ENCODE results near the gene HCRTR1. TPM values are rescaled to one million over a fixed set of nuclear protein-coding genes. Genes with fewer than 3 reads are reported as not detected.

Gene HCRTR1
- total RNA-seq, 5 donors from 2014 or later (not counting 1 experiment from before 2014, with no cell fraction given): not detected

DNA sequence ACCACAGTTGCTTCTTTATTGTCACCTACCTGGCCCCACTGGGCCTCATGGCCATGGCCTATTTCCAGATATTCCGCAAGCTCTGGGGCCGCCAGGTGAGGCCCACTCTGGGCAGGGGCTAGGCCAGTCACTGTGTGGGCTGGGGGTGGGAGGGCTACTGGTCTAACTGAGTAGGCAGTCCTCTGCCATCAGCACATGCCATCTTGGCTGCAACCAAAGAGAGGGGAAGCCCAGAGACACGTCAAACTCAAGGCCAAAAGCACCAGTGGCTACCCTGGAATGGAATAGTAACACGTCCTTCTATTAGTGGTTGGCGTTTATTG, 4.0 kb downstream of the HCRTR1 start:
- H3K9me3 ChIP-seq: no peaks in the 10 kb centered on the region
- H3K27me3 ChIP-seq (replicated peaks in 1 of 2; ENCODE audit: control insufficient read depth in 2 of 2, extremely low read depth in 1 of 2, insufficient read depth in 2 of 2, low read length in 1 of 2): peaks cover under 1 to 36% of the 10 kb centered on the region in 2 experiments
- Mint-ChIP-seq H3K4me1 (peaks cover 5 to 12% (median 7%) of the 10 kb centered on the region in 3 donors), H3K27ac (no peak overlapping the region), H3K4me3 (no peak overlapping the region), H3K9me3 (no peaks in the 10 kb centered on the region), H3K36me3 (peaks cover 11% of the 10 kb centered on the region), H3K27me3 (peaks cover 12 to 25% of the 10 kb centered on the region in 2 donors)
- peaks cover 0 to 14% of the 10 kb centered on the region in 2 experiments for H3K4me1 ChIP-seq (ENCODE audit: control insufficient read depth in 1 of 2, extremely low read depth in 1 of 2, insufficient read depth in 2 of 2, low read length in 2 of 2)
- ChIA-PET CTCF (no interaction called here), POLR2A (interaction anchor here in 1 of 2 donors (0.6 kb wide), 1 partner anchor 15 kb away, joined by 4 read pairs; no protein-coding TSS in a partner anchor)
- no peak overlapping the region for H3K4me3 ChIP-seq (ENCODE audit: control insufficient read depth in 1 of 2, extremely low read depth in 1 of 2, low read length in 1 of 2)
- ATAC-seq (replicated peaks in 1 of 4) (no peak), DNase-seq (peak in 1 of 35 experiments; percentile 14)
- 80% methylated on average over 1 of the region's 5 CpGs for WGBS (ENCODE audit: insufficient coverage)
- H3K36me3 ChIP-seq (ENCODE audit: control insufficient read depth in 2 of 2, extremely low read depth in 1 of 2, insufficient read depth in 1 of 2, low read length in 1 of 2): no peaks in the 10 kb centered on the region
- no peak overlapping the region for H3K27ac ChIP-seq (ENCODE audit: low read length)

DNA sequence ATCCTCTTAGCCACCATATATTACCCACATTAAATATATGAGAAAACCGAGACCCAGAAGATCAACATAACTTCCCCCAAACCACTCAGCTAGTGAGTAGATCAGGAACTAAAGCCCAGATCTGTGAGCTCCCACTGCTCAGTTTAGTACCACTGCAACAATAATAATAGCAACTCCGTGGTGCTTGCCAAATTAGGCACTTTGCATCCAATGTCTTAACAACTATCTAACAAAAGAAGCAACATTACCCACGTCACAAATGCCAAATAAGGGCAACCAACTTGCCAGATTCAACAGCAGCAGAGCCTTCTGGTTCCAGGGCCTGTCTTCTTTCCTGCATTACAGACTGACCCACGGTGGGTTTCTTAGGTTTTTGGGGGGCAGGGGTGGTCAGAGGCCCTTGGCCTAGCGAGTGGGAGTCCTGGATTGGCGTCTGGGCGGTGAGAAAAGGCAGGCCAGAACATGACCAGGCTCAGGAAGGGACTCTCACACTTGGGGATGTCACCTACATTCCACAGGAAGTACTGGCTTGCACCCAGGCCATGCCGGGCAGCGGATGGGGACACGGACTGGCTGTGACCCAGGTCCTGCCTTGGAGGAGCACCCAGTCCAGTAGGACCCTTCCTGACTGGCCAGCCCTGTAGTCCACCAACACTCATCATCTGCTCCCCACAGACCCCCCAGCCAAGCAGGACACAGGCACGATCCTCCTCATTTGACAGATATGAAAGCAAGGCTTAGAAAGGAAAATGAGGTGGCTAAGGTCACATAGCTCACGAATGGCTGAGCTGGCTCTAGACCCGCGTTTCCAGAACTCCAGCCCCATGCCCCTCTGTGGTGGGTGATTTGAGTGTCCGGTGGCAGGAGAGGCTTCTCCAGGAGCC, 4.6 kb downstream of the HCRTR1 start:
- H3K4me1 ChIP-seq (ENCODE audit: control insufficient read depth in 1 of 2, extremely low read depth in 1 of 2, insufficient read depth in 2 of 2, low read length in 2 of 2): peaks cover 0 to 13% of the 10 kb centered on the region in 2 experiments
- H3K27me3 Mint-ChIP-seq: peaks cover 6 to 19% of the 10 kb centered on the region in 2 donors
- 80% methylated on average over 14 of the region's 15 CpGs for WGBS (ENCODE audit: insufficient coverage)
- CTCF ChIA-PET: no interaction called here
- H3K4me3 Mint-ChIP-seq: no peak overlapping the region
- peaks cover 0 to 5% of the 10 kb centered on the region in 2 donors for H3K36me3 ChIP-seq (ENCODE audit: control insufficient read depth in 2 of 2, extremely low read depth in 1 of 2, insufficient read depth in 1 of 2, low read length in 1 of 2)
- no peak overlapping the region for H3K27ac Mint-ChIP-seq
- peak in 1 of 35 experiments; percentile 21 for DNase-seq
- H3K27ac ChIP-seq (ENCODE audit: low read length): no peak overlapping the region
- no peaks in the 10 kb centered on the region for H3K9me3 ChIP-seq
- ATAC-seq (replicated peaks in 1 of 4): no peak
- no peak overlapping the region for H3K4me3 ChIP-seq (ENCODE audit: control insufficient read depth in 1 of 2, extremely low read depth in 1 of 2, low read length in 1 of 2)
- POLR2A ChIA-PET: no interaction called here
- H3K36me3 Mint-ChIP-seq: peaks cover 14% of the 10 kb centered on the region
- H3K27me3 ChIP-seq (replicated peaks in 1 of 2; ENCODE audit: control insufficient read depth in 2 of 2, extremely low read depth in 1 of 2, insufficient read depth in 2 of 2, low read length in 1 of 2): peaks cover 0 to 30% of the 10 kb centered on the region in 2 experiments
- peaks cover 3 to 8% (median 7%) of the 10 kb centered on the region in 3 donors for H3K4me1 Mint-ChIP-seq
- no peaks in the 10 kb centered on the region for H3K9me3 Mint-ChIP-seq

DNA sequence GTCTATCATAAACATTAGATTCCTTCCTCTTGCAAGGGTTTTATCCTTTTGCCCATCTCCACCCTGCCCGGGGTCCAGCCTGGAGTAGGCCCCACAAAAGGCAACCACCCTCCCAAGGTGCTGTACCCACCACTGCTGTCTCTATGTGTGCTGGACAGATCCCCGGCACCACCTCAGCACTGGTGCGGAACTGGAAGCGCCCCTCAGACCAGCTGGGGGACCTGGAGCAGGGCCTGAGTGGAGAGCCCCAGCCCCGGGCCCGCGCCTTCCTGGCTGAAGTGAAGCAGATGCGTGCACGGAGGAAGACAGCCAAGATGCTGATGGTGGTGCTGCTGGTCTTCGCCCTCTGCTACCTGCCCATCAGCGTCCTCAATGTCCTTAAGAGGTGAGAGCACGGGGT, 5.9 kb downstream of the HCRTR1 start:
- Mint-ChIP-seq H3K27me3 (peaks cover 3 to 12% of the 10 kb centered on the region in 2 donors), H3K27ac (no peak overlapping the region), H3K4me3 (no peak overlapping the region), H3K9me3 (no peaks in the 10 kb centered on the region), H3K36me3 (peaks cover 24% of the 10 kb centered on the region), H3K4me1 (peaks cover 0 to 4% (median 3%) of the 10 kb centered on the region in 3 donors)
- DNase-seq (no peak), ATAC-seq (replicated peaks in 1 of 4) (no peak)
- POLR2A ChIA-PET: no interaction called here
- H3K27ac ChIP-seq (ENCODE audit: low read length): no peak overlapping the region
- H3K27me3 ChIP-seq (replicated peaks in 1 of 2; ENCODE audit: control insufficient read depth in 2 of 2, extremely low read depth in 1 of 2, insufficient read depth in 2 of 2, low read length in 1 of 2): peaks cover 0 to 17% of the 10 kb centered on the region in 2 experiments
- CTCF ChIA-PET: no interaction called here
- peaks cover 0 to 1% of the 10 kb centered on the region in 2 experiments for H3K4me1 ChIP-seq (ENCODE audit: control insufficient read depth in 1 of 2, extremely low read depth in 1 of 2, insufficient read depth in 2 of 2, low read length in 2 of 2)
- H3K36me3 ChIP-seq (ENCODE audit: control insufficient read depth in 2 of 2, extremely low read depth in 1 of 2, insufficient read depth in 1 of 2, low read length in 1 of 2): peaks cover 6 to 17% of the 10 kb centered on the region in 2 donors
- H3K4me3 ChIP-seq (ENCODE audit: control insufficient read depth in 1 of 2, extremely low read depth in 1 of 2, low read length in 1 of 2): no peak overlapping the region
- no peaks in the 10 kb centered on the region for H3K9me3 ChIP-seq
- 97% methylated on average over 6 of the region's 12 CpGs for WGBS (ENCODE audit: insufficient coverage)

DNA sequence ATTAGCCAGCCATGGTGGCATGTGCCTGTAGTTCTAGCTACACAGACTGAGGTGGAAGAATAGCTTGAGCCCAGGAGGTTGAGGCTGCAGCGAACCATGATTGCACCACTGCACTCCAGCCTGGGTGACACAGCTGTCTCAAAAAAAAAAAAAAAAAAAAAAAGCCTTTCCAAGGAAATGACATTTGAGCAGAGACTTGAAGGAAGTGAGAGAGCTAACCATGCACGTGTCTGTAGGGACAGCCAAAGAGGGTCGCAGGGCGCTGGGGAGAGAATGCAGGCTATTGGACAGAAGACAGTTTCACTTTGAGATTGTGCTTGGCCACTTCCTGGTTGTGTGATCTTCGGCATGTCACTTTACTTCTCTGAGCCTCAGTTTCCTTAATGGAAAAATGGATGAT, 6.8 kb downstream of the HCRTR1 start:
- peaks cover 7 to 27% of the 10 kb centered on the region in 2 donors for H3K36me3 ChIP-seq (ENCODE audit: control insufficient read depth in 2 of 2, extremely low read depth in 1 of 2, insufficient read depth in 1 of 2, low read length in 1 of 2)
- H3K4me3 ChIP-seq (ENCODE audit: control insufficient read depth in 1 of 2, extremely low read depth in 1 of 2, low read length in 1 of 2): no peak overlapping the region
- Mint-ChIP-seq H3K4me1 (peaks cover 0 to 3% (median 0%) of the 10 kb centered on the region in 3 donors), H3K36me3 (peaks cover 33% of the 10 kb centered on the region), H3K9me3 (no peaks in the 10 kb centered on the region), H3K27me3 (peaks cover 3 to 4% of the 10 kb centered on the region in 2 donors), H3K4me3 (no peak overlapping the region), H3K27ac (no peak overlapping the region)
- CTCF ChIA-PET: no interaction called here
- peaks cover 0 to 8% of the 10 kb centered on the region in 2 experiments for H3K27me3 ChIP-seq (replicated peaks in 1 of 2; ENCODE audit: control insufficient read depth in 2 of 2, extremely low read depth in 1 of 2, insufficient read depth in 2 of 2, low read length in 1 of 2)
- POLR2A ChIA-PET: no interaction called here
- WGBS (ENCODE audit: insufficient coverage): 49% methylated on average over 5 of the region's 5 CpGs
- no peaks in the 10 kb centered on the region for H3K4me1 ChIP-seq (ENCODE audit: control insufficient read depth in 1 of 2, extremely low read depth in 1 of 2, insufficient read depth in 2 of 2, low read length in 2 of 2)
- ATAC-seq (replicated peaks in 1 of 4): no peak
- H3K27ac ChIP-seq (ENCODE audit: low read length): no peak overlapping the region
- no peak for DNase-seq
- H3K9me3 ChIP-seq: no peaks in the 10 kb centered on the region

DNA sequence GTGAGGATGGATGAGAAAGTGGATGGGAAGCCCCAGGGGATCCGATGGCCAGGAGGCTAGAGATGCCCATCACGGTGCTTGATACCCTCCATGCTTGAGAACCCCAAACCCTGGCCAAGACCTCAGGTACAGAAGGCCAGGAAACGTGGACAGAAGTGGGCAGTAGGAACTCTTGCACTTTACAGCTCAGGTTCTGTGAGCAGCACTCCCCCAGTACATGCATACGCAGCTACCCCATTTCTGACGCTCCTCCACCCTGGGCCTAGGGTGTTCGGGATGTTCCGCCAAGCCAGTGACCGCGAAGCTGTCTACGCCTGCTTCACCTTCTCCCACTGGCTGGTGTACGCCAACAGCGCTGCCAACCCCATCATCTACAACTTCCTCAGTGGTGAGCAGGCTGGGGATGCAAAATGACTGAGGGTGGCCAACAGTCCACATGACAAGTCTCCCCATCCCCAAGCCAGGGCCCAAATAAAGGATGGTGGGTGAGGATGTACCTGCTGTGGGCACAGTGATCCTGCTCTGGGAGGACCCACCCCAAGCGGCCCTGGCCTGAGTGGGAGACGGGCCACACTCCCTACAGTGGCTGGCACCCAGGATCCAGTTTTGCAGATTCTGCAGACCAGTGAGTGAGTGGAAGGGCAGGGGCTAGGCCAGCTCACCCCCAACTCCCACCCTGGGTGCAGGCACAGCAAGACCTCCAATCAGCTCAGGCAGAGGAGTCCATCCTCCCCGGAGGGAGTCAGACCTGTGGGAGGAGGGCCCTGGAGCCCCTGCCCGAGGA, 7.4 kb downstream of the HCRTR1 start:
- Mint-ChIP-seq H3K27ac (no peak overlapping the region), H3K27me3 (no peaks in the 10 kb centered on the region), H3K4me1 (peaks cover 0 to 3% (median 0%) of the 10 kb centered on the region in 3 donors), H3K36me3 (peaks cover 38% of the 10 kb centered on the region), H3K9me3 (no peaks in the 10 kb centered on the region), H3K4me3 (no peak overlapping the region)
- Histone ChIP-seq H3K27ac (ENCODE audit: low read length) (no peak overlapping the region), H3K4me1 (ENCODE audit: control insufficient read depth in 1 of 2, extremely low read depth in 1 of 2, insufficient read depth in 2 of 2, low read length in 2 of 2) (no peaks in the 10 kb centered on the region), H3K36me3 (ENCODE audit: control insufficient read depth in 2 of 2, extremely low read depth in 1 of 2, insufficient read depth in 1 of 2, low read length in 1 of 2) (peaks cover 7 to 33% of the 10 kb centered on the region in 2 donors), H3K27me3 (replicated peaks in 1 of 2; ENCODE audit: control insufficient read depth in 2 of 2, extremely low read depth in 1 of 2, insufficient read depth in 2 of 2, low read length in 1 of 2) (peaks cover 0 to 2% of the 10 kb centered on the region in 2 experiments), H3K4me3 (ENCODE audit: control insufficient read depth in 1 of 2, extremely low read depth in 1 of 2, low read length in 1 of 2) (no peak overlapping the region), H3K9me3 (no peaks in the 10 kb centered on the region)
- DNase-seq (no peak), ATAC-seq (replicated peaks in 1 of 4) (peak in 1 of 4 experiments; percentile 14)
- 92% methylated on average over 4 of the region's 16 CpGs for WGBS (ENCODE audit: insufficient coverage)
- ChIA-PET POLR2A (no interaction called here), CTCF (no interaction called here)

DNA sequence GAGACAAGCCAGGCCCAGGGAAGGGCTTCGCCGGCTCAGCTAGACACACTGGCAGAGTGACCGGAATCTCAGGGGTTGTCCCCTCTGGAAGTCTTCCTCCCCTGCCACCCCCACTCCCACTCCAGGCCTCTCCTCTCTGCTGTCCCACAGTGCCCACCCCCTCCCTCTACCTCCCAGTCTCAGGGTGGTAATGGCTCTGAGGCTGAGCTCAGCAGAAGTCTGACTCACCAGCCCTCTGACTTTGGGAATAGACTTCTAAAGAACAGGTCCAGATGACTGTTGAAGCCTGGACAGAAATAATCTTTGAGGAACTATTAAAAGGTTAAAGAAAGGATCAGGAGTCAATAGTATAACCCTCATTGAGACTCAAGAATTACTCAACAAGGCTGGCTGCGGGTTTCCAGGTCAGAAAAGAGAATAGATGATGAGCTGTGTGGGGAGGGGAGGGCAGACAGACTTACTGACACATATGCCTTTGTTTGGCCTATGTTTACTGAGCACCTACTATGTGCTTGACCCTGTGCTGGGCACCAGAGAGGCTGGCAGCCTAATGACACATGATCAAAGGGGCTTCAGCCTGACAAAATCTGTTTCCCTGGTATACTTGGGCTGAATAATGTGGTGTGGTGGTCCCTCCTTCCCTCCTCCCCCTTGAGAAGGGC, 8.2 kb downstream of the HCRTR1 start:
- ChIA-PET POLR2A (interaction anchor here in 1 of 2 donors (1.1 kb wide), 1 partner anchor 19 kb away, joined by 3 read pairs; the partner anchor contains the start of gene PEF1), CTCF (interaction anchor here in 1 of 2 donors (0.8 kb wide), 1 partner anchor 11 kb away, joined by 3 read pairs; no protein-coding TSS in a partner anchor)
- no peaks in the 10 kb centered on the region for H3K9me3 Mint-ChIP-seq
- Histone ChIP-seq H3K27me3 (replicated peaks in 1 of 2; ENCODE audit: control insufficient read depth in 2 of 2, extremely low read depth in 1 of 2, insufficient read depth in 2 of 2, low read length in 1 of 2) (no peaks in the 10 kb centered on the region), H3K4me3 (ENCODE audit: control insufficient read depth in 1 of 2, extremely low read depth in 1 of 2, low read length in 1 of 2) (no peak overlapping the region), H3K27ac (ENCODE audit: low read length) (no peak overlapping the region), H3K9me3 (no peaks in the 10 kb centered on the region), H3K36me3 (ENCODE audit: control insufficient read depth in 2 of 2, extremely low read depth in 1 of 2, insufficient read depth in 1 of 2, low read length in 1 of 2) (peaks cover 7 to 40% of the 10 kb centered on the region in 2 donors), H3K4me1 (ENCODE audit: control insufficient read depth in 1 of 2, extremely low read depth in 1 of 2, insufficient read depth in 2 of 2, low read length in 2 of 2) (no peaks in the 10 kb centered on the region)
- peaks cover 46% of the 10 kb centered on the region for H3K36me3 Mint-ChIP-seq
- H3K27ac Mint-ChIP-seq: no peak overlapping the region
- ATAC-seq (replicated peaks in 1 of 4) (peak in 1 of 4 experiments; percentile 17), DNase-seq (no peak)
- H3K27me3 Mint-ChIP-seq: no peaks in the 10 kb centered on the region
- H3K4me1 Mint-ChIP-seq: peaks cover 0 to 3% (median 0%) of the 10 kb centered on the region in 3 donors
- WGBS (ENCODE audit: insufficient coverage): 100% methylated on average over 2 of the region's 4 CpGs
- H3K4me3 Mint-ChIP-seq: no peak overlapping the region

Data from T-cell (primary cell).